H1 (cell line): ENCODE results near the gene SLC35D2. TPM values are rescaled to one million over a fixed set of nuclear protein-coding genes. Genes with fewer than 3 reads are reported as not detected.

Experiments used
- CBX8 ChIP-seq: fragments of 300-800, 300-1000 bp; sonication (generic); IDR thresholded peaks from 2 replicates; pipeline ENCODE4 v1.7.1; 2016; ENCODE audit warnings: low read depth, low read length, borderline replicate concordance
- CHD1 ChIP-seq: IDR thresholded peaks from 2 replicates; pipeline ENCODE4 v1.6.1; 2012; ENCODE audit warnings: low read depth, low read length, improper control_type of control experiment
- CHD2 ChIP-seq: IDR thresholded peaks from 2 replicates; pipeline ENCODE4 v1.6.1; 2012; ENCODE audit warnings: low read length, improper control_type of control experiment
- CHD7 ChIP-seq: fragments of 300-600 bp; sonication (generic); IDR thresholded peaks from 2 replicates; pipeline ENCODE4 v1.7.1; 2012; ENCODE audit warnings: low read length, moderate library complexity, mild to moderate bottlenecking, inconsistent platforms; ENCODE audit not compliant: insufficient replicate concordance
- CREB1 ChIP-seq: IDR thresholded peaks from 2 replicates; pipeline ENCODE4 v1.6.1; 2012; ENCODE audit warnings: inconsistent platforms
- EGR1 ChIP-seq: IDR thresholded peaks from 2 replicates; pipeline ENCODE4 v1.6.1; 2011; ENCODE audit warnings: low read depth, low read length, borderline replicate concordance
- EZH2 ChIP-seq: fragments of 200-600 bp; sonication (generic); IDR thresholded peaks from 2 replicates; pipeline ENCODE4 v1.7.1; 2012; ENCODE audit warnings: low read depth, mild to moderate bottlenecking, moderate library complexity, low read length, inconsistent platforms; ENCODE audit not compliant: severe bottlenecking
- HDAC6 ChIP-seq: IDR thresholded peaks from one replicate; pipeline ENCODE4 v1.7.1; 2012; ENCODE audit warnings: low read depth, mild to moderate bottlenecking, inconsistent platforms, low read length, moderate library complexity
- SIN3A ChIP-seq, 2 experiments: IDR thresholded peaks in 1 of 2; conservative IDR thresholded peaks in 1 of 2; 2 replicates each; pipeline ENCODE4 v1.6.1; 2011 to 2012; ENCODE audit warnings: low read length in 2 of 2, improper control_type of control experiment in 1 of 2, low read depth in 1 of 2, mild to moderate bottlenecking in 1 of 2
- SIX5 ChIP-seq: IDR thresholded peaks from 2 replicates; pipeline ENCODE4 v1.6.1; 2011; ENCODE audit warnings: mild to moderate bottlenecking, low read depth, low read length
- TBP ChIP-seq: IDR thresholded peaks from 2 replicates; pipeline ENCODE4 v1.6.1; 2011; ENCODE audit warnings: low read depth, low read length, improper control_type of control experiment
- polyA plus RNA-seq, 7 experiments: library from polyadenylated mRNA; depleted of rRNA in 3 of 7; stranded (reverse) in 5 of 7; unstranded in 2 of 7; fragments of >200 nt in 5 of 7; fragments of 200-250 nt in 2 of 7; gene quantifications; 1 replicate in 5 of 7; 2 replicates in 1 of 7; 4 replicates in 1 of 7; pipeline versions ENCODE4 v1.2.1 to v1.2.3, GENCODE V29; 2011 to 2013; ENCODE audit warnings: missing spikeins in 2 of 7, mixed read lengths in 2 of 7
- total RNA-seq: library from RNA; stranded (reverse); fragmentation: NEBNext Ultra II Directional; extraction: Animal tissue kit (Norgen Biotek cat#: 25700); gene quantifications from 2 replicates; pipeline ENCODE4 v1.2.1, GENCODE V29; 2021

Gene SLC35D2
- total and polyA plus RNA-seq, 2 of the 8 experiments (the other 6 are each of a cell fraction or from before 2014, with no cell fraction given), result 9.6 to 11.5 TPM

- TF ChIP-seq CHD7 (no peak), SIX5 (no peak), EGR1 (no peak), CHD2 (no peak), HDAC6 (no peak), CREB1 (no peak), CBX8 (no peak), SIN3A (conservative IDR thresholded peaks at IDR 0.05 in 1 of 2, IDR thresholded peaks at IDR 0.05 in 1 of 2; ENCODE audit: low read depth in 1 of 2, low read length in 2 of 2) (no peak), TBP (no peak), CHD1 (no peak), EZH2 (no peak)
Measured at GRCh38 chr9:96333958-96334357, 49.6 kb downstream of the SLC35D2 start (continued).
